OCI-LY1 (cell line): ENCODE measurements around the gene S100A5.

Experiments
- H2AFZ ChIP-seq: fragments of 200-600 bp; sonication (generic), shearing (Covaris generic); 2 replicates; pipeline ENCODE4 v1.6.0; 2014; ENCODE audit warnings: antibody characterized with exemption, mild to moderate bottlenecking, low read length
- H3F3A ChIP-seq: fragments of 200-600 bp; sonication (generic), shearing (Covaris generic); 2 replicates; pipeline ENCODE4 v1.6.0; 2014; ENCODE audit warnings: mild to moderate bottlenecking, antibody characterized with exemption, low read length, moderate library complexity; ENCODE audit not compliant: insufficient read depth
- H3K27ac ChIP-seq: fragments of 200-600 bp; sonication (generic); 2 replicates; pipeline ENCODE4 v1.5.1; 2014; ENCODE audit warnings: low read length, mixed run types, mild to moderate bottlenecking, low read depth; ENCODE audit not compliant: poor library complexity, severe bottlenecking
- H3K27me3 ChIP-seq: fragments of 200-600 bp; sonication (generic); 2 replicates; pipeline ENCODE4 v1.6.0; 2014; ENCODE audit warnings: antibody characterized with exemption, mild to moderate bottlenecking, low read length, moderate library complexity; ENCODE audit not compliant: insufficient read depth
- H3K36me3 ChIP-seq: fragments of 200-600 bp; sonication (generic); 2 replicates; pipeline ENCODE4 v1.6.1; 2014; ENCODE audit warnings: mild to moderate bottlenecking, antibody characterized with exemption, low read length, moderate library complexity, mixed read lengths; ENCODE audit not compliant: insufficient read depth
- H3K4me1 ChIP-seq: fragments of 200-600 bp; sonication (generic); 2 replicates; pipeline ENCODE4 v1.5.1; 2014; ENCODE audit warnings: mild to moderate bottlenecking, low read length, moderate library complexity; ENCODE audit not compliant: insufficient read depth, severe bottlenecking
- H3K4me2 ChIP-seq: fragments of 200-600 bp; sonication (generic), shearing (Covaris generic); 2 replicates; pipeline ENCODE4 v1.6.1; 2014; ENCODE audit warnings: low read length
- H3K4me3 ChIP-seq: fragments of 200-600 bp; sonication (generic); 2 replicates; pipeline ENCODE4 v1.5.1; 2014; ENCODE audit warnings: low read length, low read depth, mild to moderate bottlenecking, mixed read lengths; ENCODE audit not compliant: poor library complexity, severe bottlenecking
- H3K79me2 ChIP-seq: fragments of 200-600 bp; shearing (Covaris generic); 2 replicates; pipeline ENCODE4 v1.6.1; 2016; ENCODE audit warnings: mixed run types, low read length, mixed read lengths; ENCODE audit not compliant: insufficient read depth
- H3K9ac ChIP-seq: fragments of 200-600 bp; sonication (generic), shearing (Covaris generic); 2 replicates; pipeline ENCODE4 v1.6.1; 2014; ENCODE audit warnings: mild to moderate bottlenecking, low read length, mixed read lengths
- H3K9me2 ChIP-seq: fragments of 200-600 bp; sonication (generic), shearing (Covaris generic); 2 replicates; pipeline ENCODE4 v1.6.1; 2014; ENCODE audit warnings: low read depth, mild to moderate bottlenecking, low read length, mixed read lengths
- H3K9me3 ChIP-seq: fragments of 200-600 bp; shearing (Covaris generic); 2 replicates; pipeline ENCODE4 v1.6.1; 2014; ENCODE audit warnings: low read length, mixed read lengths
- H4K20me1 ChIP-seq: fragments of 200-600 bp; sonication (generic), shearing (Covaris generic); 2 replicates; pipeline ENCODE4 v1.6.0; 2016; ENCODE audit warnings: mild to moderate bottlenecking, low read length; ENCODE audit not compliant: insufficient read depth
- CTCF ChIP-seq: fragments of 200-600 bp; sonication (generic), shearing (Covaris generic); IDR thresholded peaks from 2 replicates; pipeline ENCODE4 v1.5.1; 2017; ENCODE audit warnings: mild to moderate bottlenecking, antibody characterized with exemption, low read length, moderate library complexity, mixed read lengths
- EZH2 ChIP-seq: fragments of 200-600 bp; sonication (generic), shearing (Covaris generic); IDR thresholded peaks from 2 replicates; pipeline ENCODE4 v1.8.0; 2017; ENCODE audit warnings: borderline replicate concordance, mixed run types, mild to moderate bottlenecking, antibody characterized with exemption, low read length, moderate library complexity, mixed read lengths

The S100A5 gene

GRCh38 chr1:153541641-153542590 lies 1.2 kb upstream of the S100A5 start:
- Histone ChIP-seq H3K9me2 (no peaks in the 10 kb centered on the region), H3K36me3 (no peaks in the 10 kb centered on the region), H3K4me1 (peaks cover 29% of the 10 kb centered on the region), H4K20me1 (no peaks in the 10 kb centered on the region), H3K9ac (no peak overlapping the region), H3F3A (no peaks in the 10 kb centered on the region), H3K4me3 (no peak overlapping the region), H3K27me3 (no peaks in the 10 kb centered on the region), H3K4me2 (no peak overlapping the region), H2AFZ (no peak overlapping the region), H3K79me2 (no peaks in the 10 kb centered on the region), H3K27ac (no peak overlapping the region), H3K9me3 (no peaks in the 10 kb centered on the region)
- no peak for TF ChIP-seq CTCF
- no peak for TF ChIP-seq EZH2

GRCh38 chr1:153539395-153540093 lies 1.2 kb downstream of the S100A5 start:
- no peak overlapping the region for H3K4me2 ChIP-seq
- no peak overlapping the region for H3K9ac ChIP-seq
- no peaks in the 10 kb centered on the region for H3K36me3 ChIP-seq
- no peaks in the 10 kb centered on the region for H3K27me3 ChIP-seq
- H3K79me2 ChIP-seq: no peaks in the 10 kb centered on the region
- no peaks in the 10 kb centered on the region for H4K20me1 ChIP-seq
- H3K4me1 ChIP-seq: peaks cover 19% of the 10 kb centered on the region
- no peaks in the 10 kb centered on the region for H3K9me3 ChIP-seq
- no peaks in the 10 kb centered on the region for H3K9me2 ChIP-seq
- no peaks in the 10 kb centered on the region for H3F3A ChIP-seq
- no peak overlapping the region for H3K4me3 ChIP-seq
- H2AFZ ChIP-seq: no peak overlapping the region
- no peak for TF ChIP-seq EZH2
- TF ChIP-seq CTCF: no peak
- no peak overlapping the region for H3K27ac ChIP-seq

- H3K79me2 ChIP-seq: no peaks in the 10 kb centered on the region
- H3K9me3 ChIP-seq: no peaks in the 10 kb centered on the region
- H3K27me3 ChIP-seq: no peaks in the 10 kb centered on the region
- H3K9ac ChIP-seq: no peak overlapping the region
- H2AFZ ChIP-seq: no peak overlapping the region
- H4K20me1 ChIP-seq: no peaks in the 10 kb centered on the region
- H3K36me3 ChIP-seq: no peaks in the 10 kb centered on the region
- no peak overlapping the region for H3K4me2 ChIP-seq
- no peaks in the 10 kb centered on the region for H3K9me2 ChIP-seq
- H3K27ac ChIP-seq: no peak overlapping the region
- no peak for TF ChIP-seq EZH2
- no peak for TF ChIP-seq CTCF
- no peak overlapping the region for H3K4me3 ChIP-seq
- peaks cover 15% of the 10 kb centered on the region for H3K4me1 ChIP-seq
- no peaks in the 10 kb centered on the region for H3F3A ChIP-seq
Measured at GRCh38 chr1:153538315-153538821, 2.4 kb downstream of the S100A5 start.
